Measurements from ENCODE around the gene GJB1.
A peak's percentile ranks its signal among the peaks of the same experiment; 100 is the strongest.

GJB1 gene

DNA sequence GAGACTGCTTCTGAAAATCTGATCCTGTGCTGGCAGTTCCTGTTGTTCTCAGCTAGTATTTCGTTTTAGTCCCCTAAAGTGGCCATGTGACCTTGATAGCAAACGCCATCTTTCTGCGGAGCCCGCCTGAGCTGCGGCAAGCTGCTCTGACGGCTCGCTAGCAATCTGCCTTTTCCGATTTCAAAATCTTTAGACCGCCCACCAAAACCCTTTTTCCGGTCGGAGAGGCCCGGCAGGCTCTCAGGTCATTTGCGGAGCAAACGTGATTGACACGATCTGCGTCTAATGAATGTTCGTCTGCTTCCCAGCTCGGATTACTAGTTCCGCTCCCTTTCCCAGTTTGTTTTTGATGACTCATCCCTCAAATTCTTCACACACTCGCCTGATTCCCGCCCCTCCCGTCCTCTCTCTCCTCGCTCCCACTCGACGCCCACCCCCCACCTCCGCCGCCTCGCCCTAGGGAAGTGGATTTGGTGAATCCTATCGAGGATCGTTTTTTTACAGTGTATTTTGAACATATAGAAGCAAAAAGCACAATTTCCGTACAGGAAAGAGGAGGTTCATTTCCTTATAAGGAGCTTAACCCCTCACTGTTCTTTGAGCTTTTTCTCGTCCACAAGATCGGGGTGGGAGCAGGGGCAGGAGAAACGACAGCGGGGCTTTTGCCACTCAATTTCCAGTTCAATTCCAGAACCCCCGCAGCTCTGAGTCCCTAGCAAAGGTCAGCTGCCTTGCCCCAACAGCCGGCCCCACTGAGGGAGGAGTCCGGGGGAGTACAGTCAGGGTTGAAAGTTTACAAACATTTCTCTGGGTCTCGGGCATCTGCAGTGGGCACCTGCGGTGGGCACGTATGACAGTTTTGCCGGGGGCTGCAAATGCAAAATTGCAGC lies 40.9 kb upstream of the GJB1 start:
- H3K4me1 ChIP-seq: peaks cover 9 to 31% (median 21%) of the 10 kb centered on the region in 10 experiments; a peak in 19 of 20 replicates
- peak overlapping the region; percentile 62 to 85 (median 74) for H3K4me2 ChIP-seq
- H3K4me3 ChIP-seq: peak overlapping the region; percentile 41 to 63 (median 47)
- peak overlapping the region; percentile 86 to 94 (median 90) for H3K27ac ChIP-seq
- H3K9me3 ChIP-seq (replicated peaks in 1 of 11): no peaks in the 10 kb centered on the region
- peaks cover 0 to 9% (median 0%) of the 10 kb centered on the region in 11 experiments; a peak in 2 of 22 replicates for H3K36me3 ChIP-seq
- peak in 6 of 11 experiments; percentile 25 to 80 (median 42); a peak in 6 of 22 replicates for TF ChIP-seq Cebpa-rat (IDR thresholded peaks at IDR 0.05)
- peaks cover 51 to 94% (median 82%) of the 10 kb centered on the region in 11 experiments for H3K27me3 ChIP-seq
- H4K20me1 ChIP-seq: peaks cover 0 to 6% (median 0%) of the 10 kb centered on the region in 11 experiments; a peak in 5 of 22 replicates
- H3K9ac ChIP-seq: peak overlapping the region; percentile 75 to 87 (median 83)

DNA sequence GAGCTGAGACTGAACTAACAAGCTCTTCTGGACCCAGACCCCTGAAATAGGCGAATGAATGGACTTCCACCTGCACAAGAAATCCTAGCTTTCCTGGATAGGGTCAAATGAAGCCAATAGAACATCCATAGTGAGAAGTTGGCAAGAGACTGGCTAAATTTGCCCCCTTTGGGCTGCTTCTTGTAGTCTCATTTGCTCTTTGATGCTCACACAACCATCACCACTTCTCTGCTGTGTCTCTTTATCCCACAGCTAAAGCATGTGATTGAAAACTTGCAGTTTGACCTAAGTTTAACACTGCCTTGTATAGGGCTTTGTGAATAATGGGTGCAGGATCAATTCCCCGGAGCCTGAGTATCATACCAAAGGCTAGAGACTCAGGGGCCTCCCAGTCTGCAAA lies 40.2 kb upstream of the GJB1 start:
- H3K4me2 ChIP-seq: peak overlapping the region; percentile 62 to 85 (median 73)
- peaks cover 9 to 31% (median 21%) of the 10 kb centered on the region in 10 experiments; a peak in 19 of 20 replicates for H3K4me1 ChIP-seq
- H3K9ac ChIP-seq: peak overlapping the region; percentile 75 to 87 (median 83); a peak in 20 of 22 replicates
- no peaks in the 10 kb centered on the region for H3K9me3 ChIP-seq (replicated peaks in 1 of 11)
- H3K4me3 ChIP-seq: peak overlapping the region in 9 of 10 experiments; percentile 33 to 50 (median 43); a peak in 14 of 20 replicates
- peaks cover 44 to 90% (median 78%) of the 10 kb centered on the region in 11 experiments for H3K27me3 ChIP-seq
- H3K36me3 ChIP-seq: peaks cover 0 to 3% (median 0%) of the 10 kb centered on the region in 11 experiments; a peak in 1 of 22 replicates
- peaks cover 0 to 4% (median 0%) of the 10 kb centered on the region in 11 experiments; a peak in 5 of 22 replicates for H4K20me1 ChIP-seq
- H3K27ac ChIP-seq: peak overlapping the region; percentile 86 to 94 (median 90); a peak in 21 of 22 replicates
- TF ChIP-seq Cebpa-rat (IDR thresholded peaks at IDR 0.05): no peak

GRCh38 chrX:71183341-71183740 lies 39.7 kb upstream of the GJB1 start:
- H3K36me3 ChIP-seq: peaks cover 0 to 3% (median 0%) of the 10 kb centered on the region in 11 experiments; a peak in 1 of 22 replicates
- H3K4me3 ChIP-seq: no peak overlapping the region
- H3K27me3 ChIP-seq: peaks cover 40 to 90% (median 73%) of the 10 kb centered on the region in 11 experiments
- peaks cover 0 to 4% (median 0%) of the 10 kb centered on the region in 11 experiments; a peak in 5 of 22 replicates for H4K20me1 ChIP-seq
- H3K9me3 ChIP-seq (replicated peaks in 1 of 11): no peaks in the 10 kb centered on the region
- H3K4me2 ChIP-seq: peak overlapping the region in 10 of 11 experiments; percentile 62 to 85 (median 72); a peak in 9 of 22 replicates
- H3K27ac ChIP-seq: no peak overlapping the region; a peak in 2 of 22 replicates
- H3K9ac ChIP-seq: no peak overlapping the region
- peaks cover 9 to 31% (median 21%) of the 10 kb centered on the region in 10 experiments; a peak in 19 of 20 replicates for H3K4me1 ChIP-seq
- TF ChIP-seq Cebpa-rat (IDR thresholded peaks at IDR 0.05): no peak

DNA sequence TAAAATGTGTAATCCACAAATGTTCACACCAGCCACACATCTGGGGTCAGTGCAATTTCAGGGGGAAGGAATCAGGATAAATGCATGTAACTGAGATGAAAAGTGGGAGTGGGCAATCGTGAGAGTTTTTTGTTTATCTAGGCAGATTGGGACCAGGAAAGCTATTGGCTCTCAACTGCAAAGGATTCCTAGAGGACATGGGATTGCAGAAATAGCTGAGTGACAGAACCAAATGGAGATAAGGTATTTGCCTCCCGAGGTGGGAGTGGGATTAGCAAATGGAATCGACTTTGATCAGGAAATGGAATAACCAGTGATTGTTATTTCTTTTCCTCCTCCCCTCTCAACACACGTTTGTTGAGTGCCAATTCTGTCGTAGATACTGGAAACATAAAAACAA lies 38.9 kb upstream of the GJB1 start:
- H3K4me1 ChIP-seq: peaks cover 9 to 31% (median 21%) of the 10 kb centered on the region in 10 experiments; a peak in 19 of 20 replicates
- no peak for TF ChIP-seq Cebpa-rat (IDR thresholded peaks at IDR 0.05)
- no peak overlapping the region for H3K4me3 ChIP-seq
- H3K36me3 ChIP-seq: peaks cover 0 to 3% (median 0%) of the 10 kb centered on the region in 11 experiments; a peak in 1 of 22 replicates
- no peak overlapping the region for H3K27ac ChIP-seq
- no peak overlapping the region for H3K4me2 ChIP-seq
- peaks cover 0 to 4% (median 0%) of the 10 kb centered on the region in 11 experiments; a peak in 5 of 22 replicates for H4K20me1 ChIP-seq
- no peaks in the 10 kb centered on the region for H3K9me3 ChIP-seq (replicated peaks in 1 of 11)
- no peak overlapping the region for H3K9ac ChIP-seq
- peaks cover 39 to 93% (median 71%) of the 10 kb centered on the region in 11 experiments for H3K27me3 ChIP-seq

GRCh38 chrX:71184803-71185495 lies 38.1 kb upstream of the GJB1 start:
- peaks cover 0 to 3% (median 0%) of the 10 kb centered on the region in 11 experiments; a peak in 1 of 22 replicates for H3K36me3 ChIP-seq
- TF ChIP-seq Cebpa-rat (IDR thresholded peaks at IDR 0.05): no peak
- no peak overlapping the region for H3K9ac ChIP-seq
- H3K9me3 ChIP-seq (replicated peaks in 1 of 11): no peaks in the 10 kb centered on the region
- H3K4me3 ChIP-seq: no peak overlapping the region
- no peak overlapping the region for H3K27ac ChIP-seq
- H4K20me1 ChIP-seq: peaks cover 0 to 4% (median 0%) of the 10 kb centered on the region in 11 experiments; a peak in 3 of 22 replicates
- peaks cover 9 to 27% (median 21%) of the 10 kb centered on the region in 10 experiments; a peak in 19 of 20 replicates for H3K4me1 ChIP-seq
- H3K27me3 ChIP-seq: peaks cover 31 to 87% (median 63%) of the 10 kb centered on the region in 11 experiments
- H3K4me2 ChIP-seq: no peak overlapping the region

DNA sequence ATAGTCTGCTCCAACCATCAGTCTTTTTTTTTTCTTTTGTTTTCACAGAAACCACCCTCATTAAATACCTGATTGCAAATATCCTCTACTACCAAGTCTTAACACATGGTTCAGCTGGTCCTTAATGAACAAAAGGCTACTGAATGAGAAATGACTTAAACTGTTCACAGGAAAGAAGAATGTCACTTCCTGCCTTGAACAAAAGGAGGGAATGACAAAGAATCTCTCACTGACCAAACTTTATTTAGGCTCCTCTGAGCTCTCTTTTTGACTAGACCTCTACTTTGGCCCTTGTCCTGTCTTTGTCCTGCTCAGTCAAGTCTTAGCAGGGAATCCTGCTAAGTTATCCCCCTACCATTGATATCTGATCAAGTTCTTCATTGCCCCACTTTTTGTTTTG lies 31.8 kb upstream of the GJB1 start:
- Histone ChIP-seq H3K4me2 (peak overlapping the region in 2 of 11 experiments; percentile 11 to 31; a peak in 3 of 22 replicates), H3K36me3 (no peaks in the 10 kb centered on the region), H3K27ac (no peak overlapping the region), H3K4me1 (peaks cover 0 to 19% (median 5%) of the 10 kb centered on the region in 10 experiments; a peak in 12 of 20 replicates), H3K27me3 (peaks cover 22 to 75% (median 43%) of the 10 kb centered on the region in 11 experiments; a peak in 21 of 22 replicates), H3K4me3 (no peak overlapping the region), H3K9ac (no peak overlapping the region), H3K9me3 (replicated peaks in 1 of 11) (no peaks in the 10 kb centered on the region), H4K20me1 (no peaks in the 10 kb centered on the region)
- no peak for TF ChIP-seq Cebpa-rat (IDR thresholded peaks at IDR 0.05)

- no peaks in the 10 kb centered on the region for H3K9me3 ChIP-seq (replicated peaks in 1 of 11)
- H3K36me3 ChIP-seq: no peaks in the 10 kb centered on the region
- peak overlapping the region in 10 of 11 experiments; percentile 8 to 89 (median 60); a peak in 17 of 22 replicates for H3K4me2 ChIP-seq
- H3K27ac ChIP-seq: peak overlapping the region in 2 of 11 experiments; percentile 7 to 44; a peak in 5 of 22 replicates
- H3K9ac ChIP-seq: peak overlapping the region in 3 of 11 experiments; percentile 6 to 21 (median 16); a peak in 4 of 22 replicates
- no peak for TF ChIP-seq Cebpa-rat (IDR thresholded peaks at IDR 0.05)
- H3K27me3 ChIP-seq: peaks cover 15 to 55% (median 39%) of the 10 kb centered on the region in 11 experiments; a peak in 20 of 22 replicates
- peaks cover 10 to 37% (median 18%) of the 10 kb centered on the region in 10 experiments; a peak in 16 of 20 replicates for H3K4me1 ChIP-seq
- peak overlapping the region in 5 of 10 experiments; percentile 31 to 54 (median 53); a peak in 6 of 20 replicates for H3K4me3 ChIP-seq
- H4K20me1 ChIP-seq: no peaks in the 10 kb centered on the region
Measured at GRCh38 chrX:71195964-71196649, 26.9 kb upstream of the GJB1 start.
